Stimulated activated CD8-positive, alpha-beta memory T cell treated with anti-CD3 and anti-CD28 coated beads, Interleukin-7, amount 100 ng/mL, for 48 hours (primary cell): ENCODE results near the gene ROPN1L.
"Not testable (repeated sequence)": the region's sequence is repeated elsewhere in the genome, so short reads cannot be mapped to it uniquely, and the experiment has no call there.

ENCODE experiments used
- DNase-seq, 2 donors: peaks; one replicate each; pipeline ENCODE4 v3.0.0-alpha.2; 2020; ENCODE audit warnings: low read depth in 1 of 2; ENCODE audit errors: extremely low read depth in 1 of 2

ROPN1L gene

DNA sequence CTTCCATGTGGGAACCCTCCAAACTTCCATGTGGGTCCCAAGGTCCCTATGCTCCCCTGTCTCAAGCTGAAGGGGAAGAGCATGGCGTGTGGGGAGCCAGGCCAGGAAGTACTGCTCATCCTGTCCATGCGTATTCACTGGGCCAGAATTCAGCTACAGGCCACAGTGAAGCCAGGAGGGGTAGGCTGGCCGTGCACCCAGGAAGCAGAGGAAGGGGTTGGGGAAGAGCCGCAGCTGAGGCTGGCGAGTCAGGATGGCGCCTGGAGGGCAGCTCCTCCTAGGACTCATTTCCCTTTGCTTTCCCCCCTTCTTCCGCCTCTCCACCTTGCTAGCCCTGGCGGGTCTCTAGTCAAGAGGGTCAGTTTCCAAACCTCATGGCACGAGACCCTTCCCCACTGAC lies 57.4 kb downstream of the ROPN1L start:
- DNase-seq: no peak

DNA sequence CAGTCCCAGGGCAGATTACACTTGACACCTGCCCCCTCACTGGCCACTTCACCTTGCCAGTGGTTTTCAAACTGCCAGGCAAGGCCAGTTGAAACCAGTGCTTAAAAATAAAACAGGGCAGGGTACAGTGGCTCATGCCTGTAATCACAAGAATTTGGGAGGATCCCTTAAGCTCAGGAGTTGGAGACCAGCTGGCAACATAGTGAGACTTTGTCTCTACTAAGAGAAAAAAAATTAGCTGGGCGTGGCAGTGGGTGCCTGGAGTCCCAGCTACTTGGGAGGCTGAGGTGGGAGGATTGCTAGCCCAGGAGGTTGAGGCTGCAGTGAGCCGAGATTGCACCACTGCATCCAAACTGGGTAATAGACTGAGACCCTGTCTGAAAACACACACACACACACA lies 58.1 kb downstream of the ROPN1L start:
- DNase-seq: no peak

DNA sequence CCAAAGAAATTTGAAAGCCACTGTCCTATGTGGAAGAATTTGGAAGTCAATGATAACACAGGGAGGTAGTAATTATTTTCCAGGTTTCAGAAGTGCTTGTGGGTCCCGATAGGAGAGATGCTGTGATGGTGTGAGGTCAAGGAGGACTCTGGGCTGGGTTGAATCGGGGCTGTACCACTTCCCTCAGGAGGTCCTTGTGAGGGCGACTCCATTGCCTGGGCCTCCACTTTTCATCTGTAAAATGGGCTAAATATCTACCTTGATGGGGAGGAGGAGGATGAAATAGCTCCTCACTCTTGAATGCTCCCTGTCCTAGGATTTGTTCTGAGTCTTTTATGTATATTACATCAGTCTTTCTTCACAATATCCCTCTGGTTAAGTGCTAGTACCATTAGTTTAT lies 59.0 kb downstream of the ROPN1L start:
- DNase-seq: no peak

DNA sequence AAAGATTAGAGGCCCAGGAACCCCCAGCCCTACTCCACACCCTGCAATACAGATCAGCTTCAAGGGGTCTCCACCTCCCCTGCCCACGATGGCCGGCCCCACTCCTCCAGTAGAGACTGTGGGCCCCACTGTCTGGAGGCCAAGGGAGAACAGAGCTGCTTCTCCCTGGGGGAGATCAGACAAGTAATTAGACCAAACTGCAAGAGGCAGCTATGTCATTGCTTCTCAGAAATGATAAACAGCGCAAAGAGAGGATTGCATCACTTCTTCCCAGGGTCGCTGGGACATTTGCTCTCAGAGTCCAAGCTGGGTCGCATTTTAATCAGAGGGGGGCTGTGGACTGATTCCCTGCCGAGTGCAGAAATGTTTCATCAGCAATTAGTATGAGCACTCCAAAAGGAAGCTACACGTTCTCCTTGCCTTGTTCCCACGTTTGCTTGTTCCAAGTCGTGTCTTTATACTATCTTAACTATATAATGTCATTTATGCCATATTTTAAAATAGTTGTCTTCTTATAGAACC lies 59.9 kb downstream of the ROPN1L start:
- DNase-seq: no peak

DNA sequence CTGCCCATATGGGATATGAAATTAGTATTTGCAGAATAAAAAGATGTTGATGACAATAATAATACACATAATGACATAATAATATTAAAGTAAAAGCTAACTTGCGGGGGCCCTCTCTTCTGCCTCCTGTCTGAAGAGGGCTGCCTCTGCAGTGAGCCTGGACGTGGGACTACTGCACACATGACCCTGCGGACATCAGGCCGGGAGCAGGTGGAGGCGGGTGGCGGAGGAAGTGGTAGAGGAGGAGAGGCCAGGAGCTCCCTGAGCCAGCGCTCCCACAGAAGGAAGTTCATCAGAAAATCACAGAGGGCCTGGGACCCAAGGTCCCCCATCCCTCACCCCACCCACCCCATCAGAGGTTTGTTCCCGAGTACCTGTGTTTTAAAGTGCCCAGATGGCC lies 60.5 kb downstream of the ROPN1L start:
- DNase-seq: no peak

DNA sequence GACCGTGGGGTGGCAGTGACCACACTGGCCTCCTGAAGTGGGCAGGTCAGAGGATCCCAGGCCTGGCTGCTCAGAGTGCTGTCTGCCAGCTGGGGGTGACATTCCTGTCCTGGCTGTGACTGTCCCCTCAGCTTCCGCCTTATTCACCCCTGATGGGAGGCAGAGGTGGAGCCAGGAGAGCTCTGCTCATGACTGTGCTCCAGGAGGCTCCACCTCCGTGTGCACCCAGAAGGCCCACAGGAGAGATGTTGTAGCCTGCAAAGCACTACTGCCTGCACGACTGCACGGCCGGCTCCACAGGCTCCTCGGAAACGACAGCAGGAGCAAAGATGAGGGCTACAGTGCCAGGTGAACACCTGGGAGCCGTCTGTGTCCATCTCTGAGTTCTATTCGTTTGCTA lies 60.9 kb downstream of the ROPN1L start:
- DNase-seq: no peak

DNA sequence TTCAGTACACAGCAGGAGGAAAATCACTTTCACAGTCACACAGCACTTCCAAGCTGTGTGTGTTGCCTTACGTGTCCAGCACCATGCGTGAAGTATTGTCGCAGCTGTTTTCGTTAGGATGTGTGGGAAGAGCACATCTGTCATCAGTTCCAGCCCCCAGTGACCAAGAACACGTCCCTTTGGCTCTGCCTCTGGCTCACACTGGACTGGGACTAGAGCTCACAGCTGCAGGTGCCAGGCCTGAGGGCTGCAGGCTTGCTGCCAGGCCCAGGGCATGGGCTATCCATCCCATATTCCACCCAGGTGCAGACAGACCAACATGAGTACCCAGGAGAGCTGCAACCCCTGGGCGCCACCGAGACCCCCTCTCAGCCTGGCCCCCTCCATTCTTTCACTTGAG lies 61.6 kb downstream of the ROPN1L start:
- DNase-seq: no peak

DNA sequence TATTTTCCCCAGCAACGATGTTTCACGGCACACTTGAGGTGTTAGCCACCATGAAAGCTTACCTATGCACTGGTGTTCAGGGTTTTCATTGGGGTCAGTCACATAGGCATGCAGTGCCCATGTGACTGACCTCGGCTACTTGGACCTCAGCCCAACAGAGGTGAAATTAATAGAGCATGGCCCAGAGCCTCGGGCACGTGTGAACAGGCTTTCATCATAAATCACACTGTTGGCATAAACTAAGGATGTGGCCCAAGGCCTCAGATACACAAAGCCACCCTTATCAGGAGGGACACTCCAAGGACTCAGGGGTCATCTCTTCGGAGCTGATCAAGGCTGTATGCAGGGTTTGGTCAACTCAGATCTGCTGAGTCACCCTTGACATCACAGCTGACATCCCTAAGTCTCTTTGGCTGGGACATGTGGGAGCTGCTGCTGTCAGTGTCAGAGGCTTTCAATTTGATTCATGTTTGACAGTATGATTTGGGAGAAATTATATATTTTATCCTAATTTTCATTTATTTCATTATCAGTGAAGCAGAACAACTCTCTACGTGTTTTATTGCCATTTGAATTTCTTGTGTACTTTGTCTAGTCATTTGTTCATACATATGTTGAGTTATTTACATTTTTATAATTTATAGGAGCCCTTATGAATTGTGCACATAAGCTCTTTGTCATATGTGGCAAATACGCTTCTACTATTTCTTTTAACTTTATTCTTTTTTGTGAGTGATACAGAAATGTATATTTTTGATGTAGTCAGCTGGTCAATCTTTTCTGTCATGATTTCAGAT lies 62.5 kb downstream of the ROPN1L start:
- no peak for DNase-seq

DNA sequence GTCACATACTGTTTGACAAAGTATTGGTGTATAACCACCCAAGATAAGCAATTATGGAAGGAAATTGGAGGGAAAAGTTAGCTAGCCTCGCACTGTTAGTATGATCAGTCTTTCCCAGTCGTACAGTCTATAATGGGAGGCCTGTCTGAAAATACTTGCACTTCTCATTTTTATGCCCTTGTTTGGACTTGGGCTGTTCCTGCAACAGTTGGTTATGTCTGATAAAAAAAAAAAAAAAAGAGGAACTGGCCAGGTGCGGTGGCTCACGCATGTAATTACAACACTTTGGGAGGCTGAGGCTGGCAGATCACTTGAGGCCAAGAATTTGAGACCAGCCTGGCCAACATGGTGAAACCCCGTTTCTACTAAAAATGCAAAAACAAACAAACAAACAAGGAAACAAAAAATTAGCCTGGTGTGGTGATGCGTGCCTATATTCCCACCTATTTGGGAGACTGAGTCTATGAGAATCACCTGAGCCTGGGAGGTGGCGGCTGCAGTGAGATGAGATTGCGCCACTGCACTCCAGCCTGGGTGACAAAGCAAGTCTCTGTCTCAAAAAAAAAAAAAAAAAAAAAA lies 63.9 kb downstream of the ROPN1L start:
- DNase-seq: no peak

DNA sequence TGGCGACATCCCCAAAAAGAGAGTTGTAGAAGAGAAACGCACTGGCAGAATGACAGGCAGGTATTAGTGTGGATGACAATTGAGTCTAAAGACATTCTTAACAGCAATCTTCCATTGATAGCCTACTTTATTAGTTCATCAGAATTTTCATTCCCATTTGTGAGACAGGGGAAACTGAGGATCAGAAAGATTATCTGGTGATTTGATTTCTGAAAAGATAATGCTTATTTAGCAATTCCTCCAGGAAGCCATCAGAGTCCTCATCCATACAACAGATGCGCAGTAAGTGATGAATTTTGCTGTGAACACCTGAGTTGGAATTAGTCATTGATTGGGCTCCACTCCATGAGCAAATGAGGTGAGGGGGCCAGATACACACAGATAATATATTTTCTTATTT lies 64.9 kb downstream of the ROPN1L start:
- no peak for DNase-seq

DNA sequence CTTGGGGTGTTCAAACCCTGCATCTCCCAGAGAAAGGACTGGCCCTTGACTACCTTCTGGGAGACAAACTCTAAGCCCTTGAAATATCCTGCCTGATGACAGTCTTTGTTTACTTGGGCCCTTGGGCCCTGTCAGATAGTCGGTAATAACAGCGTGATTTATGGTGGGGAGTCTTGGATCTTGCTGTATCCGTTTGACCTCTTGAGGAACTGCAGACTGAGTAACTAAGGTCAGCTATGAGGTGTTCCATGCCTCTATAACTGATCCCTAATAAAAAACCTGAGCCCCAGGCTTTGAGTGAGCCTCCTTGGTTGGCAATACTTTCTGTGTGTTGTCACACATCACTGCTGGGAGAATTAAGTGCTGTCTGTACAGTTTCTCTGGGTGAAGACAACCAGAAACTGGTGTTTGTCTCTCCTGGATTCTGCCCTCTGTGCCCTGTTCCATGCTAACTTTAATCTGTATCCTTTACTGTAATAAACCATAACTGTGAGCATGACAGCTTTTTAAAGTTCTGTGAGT lies 66.0 kb downstream of the ROPN1L start:
- DNase-seq: no peak

DNA sequence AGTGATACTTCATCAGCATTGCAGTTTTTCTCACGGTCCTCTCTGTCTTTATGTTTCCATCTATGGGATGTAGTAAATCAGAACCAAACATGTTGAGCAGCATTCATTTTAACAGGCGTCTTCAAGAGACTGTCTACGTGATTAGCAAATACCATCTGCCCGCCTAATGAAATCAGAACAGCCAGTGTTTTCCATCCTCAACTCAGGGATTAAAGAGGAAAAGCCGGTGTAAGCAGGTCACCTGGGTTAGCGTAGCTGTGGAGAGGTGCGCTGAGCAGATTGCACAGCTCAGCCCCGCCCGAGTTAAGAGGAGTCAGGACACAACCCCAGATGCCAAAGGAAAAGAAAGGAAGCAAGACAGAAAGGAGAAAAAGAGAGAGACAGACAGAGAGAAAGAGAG lies 67.9 kb downstream of the ROPN1L start:
- no peak for DNase-seq

DNA sequence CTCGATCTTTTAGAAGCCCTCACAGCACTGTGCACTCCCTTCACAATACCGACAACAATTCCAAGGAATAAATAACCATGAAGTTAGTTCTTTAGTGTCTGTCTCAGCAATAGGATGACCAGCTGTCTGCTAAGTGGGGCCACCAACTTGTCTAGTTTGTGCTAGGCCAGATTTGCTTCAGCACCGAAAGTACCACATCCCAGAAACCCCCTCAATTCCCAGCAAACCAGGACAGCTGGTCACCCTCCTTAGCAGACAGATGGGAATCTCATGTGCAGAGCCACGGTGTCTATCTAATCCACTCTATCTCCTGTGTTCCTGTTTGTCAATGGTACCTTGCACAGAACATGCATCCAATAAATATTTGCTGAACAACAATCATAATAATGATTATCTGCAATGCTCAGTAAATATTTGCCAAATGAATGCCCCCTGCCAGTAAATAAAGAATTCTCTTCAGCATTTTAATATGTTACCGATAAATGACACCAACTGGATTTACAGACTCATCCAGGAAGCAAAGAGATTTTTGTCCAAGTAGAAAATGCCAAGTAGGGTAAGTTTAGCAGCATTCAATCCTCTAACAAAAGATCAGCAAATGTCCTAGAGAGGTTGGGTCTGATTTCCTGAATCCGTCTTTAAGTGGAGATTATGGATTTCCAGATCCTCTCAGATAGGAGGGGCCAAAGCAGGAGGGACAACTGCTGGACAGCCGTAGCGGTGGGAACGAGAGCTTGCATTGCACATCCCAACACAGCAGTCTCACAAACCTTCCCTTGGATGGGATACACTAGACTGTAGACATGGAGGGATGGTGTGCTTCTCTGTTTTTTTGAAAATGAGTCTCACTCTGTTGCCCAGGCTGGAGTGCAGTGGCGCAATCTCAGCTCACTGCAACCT lies 70.3 kb downstream of the ROPN1L start:
- no peak for DNase-seq

DNA sequence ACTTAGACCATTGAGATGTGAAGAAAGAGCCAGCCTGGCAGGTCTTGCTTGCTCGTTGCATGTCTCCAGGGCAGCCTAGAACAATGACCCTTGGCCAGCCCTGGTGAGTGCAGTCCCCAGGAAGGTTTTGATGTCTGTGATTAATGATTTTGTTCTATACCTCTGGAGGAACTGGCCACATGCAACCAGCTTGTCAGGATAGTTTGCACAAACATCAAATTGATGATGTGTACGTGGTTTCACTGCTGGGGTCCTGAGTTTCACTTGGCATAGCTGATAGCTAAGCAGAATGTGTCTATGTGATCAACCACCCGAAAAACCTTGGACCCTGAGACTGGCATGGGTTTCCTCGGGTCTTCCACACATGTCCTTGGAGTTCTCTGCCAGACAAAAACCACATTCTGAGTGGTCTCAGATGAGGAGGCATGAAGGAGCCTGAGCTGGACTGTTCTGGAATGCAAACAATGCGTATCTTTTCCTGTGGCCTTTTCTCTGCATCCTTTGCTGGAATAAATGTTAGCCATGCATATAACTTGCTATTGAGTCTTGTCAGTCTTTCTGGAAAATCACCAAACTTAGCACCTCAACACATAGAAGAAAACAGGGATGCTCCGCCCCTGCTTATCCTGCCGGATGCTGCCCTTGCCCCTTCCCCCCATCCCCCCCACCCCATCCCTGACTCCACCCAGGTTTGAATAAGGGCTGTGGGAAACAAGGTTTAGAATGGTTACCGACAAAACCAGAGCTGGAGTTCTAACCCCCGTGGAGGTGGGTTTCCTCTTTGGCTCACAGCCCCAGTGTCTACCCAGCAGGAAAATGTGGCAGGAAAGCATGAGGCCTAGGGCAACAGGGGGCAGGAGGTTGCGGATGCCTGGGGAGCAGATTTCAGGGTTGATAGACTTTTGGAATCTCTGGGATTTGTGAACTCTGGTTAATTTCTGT lies 72.1 kb downstream of the ROPN1L start:
- DNase-seq: no peak

DNA sequence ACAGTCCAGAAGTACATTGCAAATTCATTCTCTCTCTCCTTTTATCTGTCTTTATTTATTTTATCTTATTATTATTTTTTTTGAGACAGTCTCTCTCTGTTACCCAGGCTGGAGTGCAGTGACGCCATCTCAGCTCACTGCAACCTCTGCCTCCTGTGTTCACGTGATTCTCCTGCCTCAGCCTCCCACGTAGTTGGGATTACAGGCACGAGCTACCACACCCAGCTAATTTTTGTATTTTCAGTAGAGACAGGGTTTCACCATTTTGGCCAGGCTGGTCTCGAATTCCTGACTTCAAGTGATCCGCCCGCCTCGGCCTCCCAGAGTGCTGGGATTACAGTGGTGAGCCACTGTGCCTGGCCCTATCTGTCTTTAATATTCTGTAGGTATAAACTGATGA lies 72.9 kb downstream of the ROPN1L start:
- DNase-seq: not testable (repeated sequence)
